Mesenteric fat pad (tissue), 1 donor: ENCODE results near the gene VAX1. TPM values are rescaled to one million over a fixed set of nuclear protein-coding genes. Genes with fewer than 3 reads are reported as not detected.

Experiments
- DNase-seq: peaks from one replicate; pipeline ENCODE4 v3.0.0-alpha.2; 2020; ENCODE audit warnings: low spot score
- total RNA-seq: library from RNA; stranded (reverse); fragmentation: NEBNext Ultra II Directional; extraction: Animal tissue kit (Norgen Biotek cat#: 25700); gene quantifications from one replicate; pipeline ENCODE4 v1.2.1, GENCODE V29; 2021
- donor health status: DM: yes; HTN: yes; CAD: no.

VAX1 gene
- total RNA-seq, 1 donor from 2014 or later, result not detected

DNA sequence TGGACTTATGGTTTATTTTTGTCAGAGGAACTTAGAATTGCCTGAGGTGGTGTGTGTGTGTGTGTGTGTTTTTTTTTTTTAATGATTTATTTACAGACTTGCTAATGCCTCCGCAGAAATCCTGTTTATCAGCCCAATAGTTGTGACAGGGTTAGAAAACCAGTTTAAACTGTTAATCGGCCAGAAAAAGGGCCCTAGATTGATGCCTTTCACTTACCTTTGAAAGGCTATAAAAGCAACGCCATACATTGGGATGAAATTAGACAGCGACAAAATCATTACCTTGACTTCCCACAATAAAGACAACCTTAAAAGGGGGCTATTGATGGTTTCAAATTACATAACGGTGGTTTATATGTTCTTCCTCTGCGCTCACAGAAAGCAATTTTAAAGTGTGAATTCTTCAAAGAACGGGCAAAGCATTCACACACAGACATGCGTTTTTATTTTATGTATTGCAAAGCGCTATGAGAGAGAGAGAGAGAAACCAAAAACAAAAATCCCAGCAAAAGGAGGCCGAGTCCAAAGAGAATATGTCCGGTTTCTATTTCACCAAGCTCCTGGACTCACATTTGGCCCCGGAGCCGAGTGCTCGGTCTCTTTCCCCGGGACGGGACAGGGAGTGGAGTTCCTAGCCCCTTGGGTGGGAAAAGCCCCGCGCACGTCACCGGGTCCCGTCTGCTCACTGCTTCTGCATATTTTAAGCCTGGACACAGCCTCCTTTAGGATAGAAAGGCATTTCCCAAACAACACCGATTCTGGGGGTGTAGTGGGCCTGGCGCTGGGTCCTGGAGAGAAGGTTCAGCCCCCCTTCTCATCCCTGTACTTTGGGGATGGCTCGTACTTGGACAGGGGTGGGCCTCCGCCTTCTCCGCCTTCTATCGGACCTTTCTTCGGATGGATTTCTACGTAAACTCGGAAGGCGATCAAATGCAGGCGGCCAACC is 26.8 kb upstream of the VAX1 start:
- DNase-seq, result no peak

- no peak for DNase-seq
These were observed 26.0 kb upstream of the VAX1 start for GRCh38 chr10:117163954-117164548.

- no peak for DNase-seq
These were observed 25.2 kb upstream of the VAX1 start for GRCh38 chr10:117163061-117163953.

GRCh38 chr10:117162093-117163060 is 24.3 kb upstream of the VAX1 start:
- DNase-seq, result no peak

GRCh38 chr10:117161386-117162033 is 23.4 kb upstream of the VAX1 start:
- DNase-seq, result no peak

DNA sequence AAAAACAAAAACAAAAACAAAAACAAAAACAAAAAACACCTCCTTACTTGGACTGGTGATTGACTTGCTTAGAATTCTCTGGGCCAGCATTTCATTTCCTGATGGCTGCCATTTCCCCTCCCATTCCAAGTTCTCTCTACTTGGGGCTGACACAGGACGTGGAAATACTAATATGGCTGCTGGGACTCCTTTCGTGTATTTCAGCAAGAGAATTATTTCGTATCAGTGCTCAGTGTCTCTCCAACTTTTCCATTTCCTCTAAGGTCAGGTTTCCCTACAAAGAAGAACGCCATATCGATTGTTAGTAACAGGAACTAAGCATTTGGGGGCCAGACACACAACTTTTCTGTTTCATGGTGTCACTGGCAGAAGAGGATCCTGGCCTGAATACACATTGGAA is 22.5 kb upstream of the VAX1 start:
- DNase-seq, result no peak

- DNase-seq, result no peak
These were observed 21.3 kb upstream of the VAX1 start for GRCh38 chr10:117159390-117159789.

DNA sequence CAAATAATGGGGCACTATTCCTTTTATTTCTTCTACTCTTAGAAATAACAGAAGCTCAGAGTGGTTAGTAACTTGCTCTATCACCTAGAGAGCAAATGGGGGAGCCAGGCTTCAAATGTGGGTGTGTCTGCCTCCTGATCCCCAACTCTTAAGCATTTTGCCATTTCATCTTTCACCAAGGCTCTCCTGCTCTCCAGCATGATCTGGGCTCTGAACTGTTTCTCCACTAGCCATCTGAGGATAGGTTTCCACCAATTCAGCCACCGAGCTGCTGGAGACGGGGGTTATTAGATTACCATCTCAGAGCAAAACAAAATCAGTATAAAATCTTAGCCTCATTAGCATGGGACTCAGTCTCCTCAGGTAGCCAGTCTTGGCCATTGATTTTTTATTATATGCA is 20.2 kb upstream of the VAX1 start:
- DNase-seq, result no peak

GRCh38 chr10:117152668-117153067 is 14.6 kb upstream of the VAX1 start:
- no peak for DNase-seq

- no peak for DNase-seq
These were observed 10.2 kb upstream of the VAX1 start for GRCh38 chr10:117148284-117148683.

DNA sequence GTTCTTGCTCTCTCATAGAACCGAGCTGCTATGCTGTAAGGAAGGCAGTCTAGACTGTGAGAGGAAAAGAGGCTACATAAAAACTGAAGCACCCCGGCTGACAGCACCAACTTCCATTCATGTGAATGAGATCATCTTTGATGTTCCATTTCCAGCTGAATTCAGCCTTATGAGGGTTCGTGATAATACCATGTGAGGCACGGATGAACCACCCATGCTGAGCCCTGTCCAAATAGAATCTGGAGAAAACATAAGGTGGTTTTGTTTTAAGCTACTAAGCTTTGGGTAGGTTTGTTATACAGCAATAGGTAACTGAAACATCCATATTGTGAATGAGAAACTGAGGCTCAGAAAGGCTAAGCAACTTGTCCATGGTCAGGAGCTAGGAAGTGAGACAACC is 6.9 kb upstream of the VAX1 start:
- no peak for DNase-seq

GRCh38 chr10:117143103-117143823 is 5.2 kb upstream of the VAX1 start:
- no peak for DNase-seq

DNA sequence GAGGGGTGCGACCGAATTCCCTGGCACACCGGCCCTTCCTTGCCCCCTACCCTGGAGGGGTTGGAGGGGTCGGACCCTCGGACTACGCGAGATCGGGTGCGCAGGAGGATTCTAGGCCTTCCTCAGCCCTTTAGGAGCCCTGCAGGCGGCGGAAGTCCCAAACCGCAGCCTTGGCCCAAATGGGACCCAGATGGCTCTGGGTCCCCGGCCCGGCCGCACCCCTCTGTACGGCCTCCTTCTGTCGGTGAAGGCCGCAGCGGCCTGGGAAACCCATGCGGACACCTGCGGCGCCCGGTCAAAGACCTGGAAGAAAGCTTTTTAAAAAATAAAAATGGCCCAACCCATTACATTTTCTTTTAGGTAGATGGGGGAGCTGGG is 2.4 kb upstream of the VAX1 start:
- no peak for DNase-seq

GRCh38 chr10:117139581-117140524 is 1.8 kb upstream of the VAX1 start:
- DNase-seq, result no peak

GRCh38 chr10:117138838-117139580 is 939 bp upstream of the VAX1 start:
- DNase-seq, result no peak

DNA sequence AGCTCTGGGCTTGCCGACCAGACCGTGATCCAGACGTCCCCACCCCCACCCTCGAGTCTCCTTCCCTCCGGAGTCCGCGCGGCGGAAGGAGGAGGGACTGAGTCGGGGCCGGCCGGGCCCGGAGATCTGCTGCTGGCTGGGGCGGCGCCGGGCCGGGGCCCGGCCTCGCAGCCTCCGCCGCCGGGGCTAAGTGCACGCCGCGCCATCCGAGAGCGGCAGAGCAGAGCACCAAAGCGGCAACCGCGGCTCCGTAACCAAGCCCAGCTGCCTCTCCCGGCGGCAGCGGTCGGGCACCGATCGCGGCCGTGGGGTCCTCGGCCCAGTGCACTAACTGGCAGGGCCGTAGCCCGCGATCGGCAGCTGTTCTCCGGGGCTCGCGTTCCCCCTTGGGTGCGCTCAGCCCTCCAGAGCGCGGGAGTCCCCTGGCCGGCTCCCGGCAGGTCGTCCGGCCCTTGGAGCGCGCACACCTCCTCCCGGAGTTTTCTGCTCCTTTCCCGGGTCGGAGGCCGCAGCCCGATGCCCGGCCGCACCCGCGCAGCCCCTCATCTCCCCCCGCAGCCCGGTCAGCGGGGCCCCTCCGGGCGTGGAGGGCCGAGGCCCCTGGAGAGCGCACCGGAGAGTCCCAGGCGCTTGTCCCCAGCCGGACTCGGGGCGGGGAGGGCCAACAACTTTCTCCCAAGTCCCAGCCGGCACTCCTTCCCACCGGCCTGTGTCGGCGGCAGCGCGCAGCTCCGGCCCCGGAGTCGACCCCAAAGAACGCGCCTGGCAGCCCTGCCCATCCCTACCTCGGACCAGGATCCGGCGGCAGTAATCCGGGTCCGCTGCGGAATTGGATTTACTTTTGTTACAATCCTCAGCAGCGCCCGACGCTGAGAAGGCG is 799 bp downstream of the VAX1 start:
- no peak for DNase-seq
